HG03521 (cell line): ENCODE data around the gene UBTD1.
"Not testable (repeated sequence)": the region's sequence is repeated elsewhere in the genome, so short reads cannot be mapped to it uniquely, and the experiment has no call there.

ENCODE experiments used
- ATAC-seq: cut with Tn5 transposase; IDR thresholded peaks from one replicate; pipeline ENCODE4 v1.9.1; 2021; ENCODE audit warnings: mild to moderate bottlenecking, moderate library complexity; ENCODE audit not compliant: unreplicated experiment

Gene UBTD1

GRCh38 chr10:97498841-97499560 is at the start of gene UBTD1:
UBTD1 (plus strand) TSS chr10:97498924; CDS start chr10:97499204, 280 bp downstream.
- ATAC-seq, result no peak

DNA sequence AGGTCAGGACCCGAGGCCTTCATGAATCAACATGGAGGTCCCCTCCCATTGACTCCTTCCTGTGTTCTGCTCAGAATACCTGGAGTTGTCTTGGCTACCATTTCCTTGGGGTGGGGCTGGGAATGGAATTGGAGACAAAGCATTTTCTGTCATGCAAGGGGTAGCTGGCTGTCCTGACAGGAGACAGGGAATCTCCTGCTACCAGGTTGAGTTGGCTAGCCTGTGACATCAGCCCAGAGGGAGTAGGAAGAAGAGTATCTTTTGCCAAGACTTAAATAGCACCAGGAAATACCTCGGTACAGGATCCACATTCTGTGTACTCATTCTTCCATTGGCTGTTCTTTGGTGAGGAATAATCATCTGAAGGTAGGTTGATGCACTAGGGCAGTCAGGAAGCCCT is 47.9 kb upstream of the UBTD1 start:
- ATAC-seq, result no peak

DNA sequence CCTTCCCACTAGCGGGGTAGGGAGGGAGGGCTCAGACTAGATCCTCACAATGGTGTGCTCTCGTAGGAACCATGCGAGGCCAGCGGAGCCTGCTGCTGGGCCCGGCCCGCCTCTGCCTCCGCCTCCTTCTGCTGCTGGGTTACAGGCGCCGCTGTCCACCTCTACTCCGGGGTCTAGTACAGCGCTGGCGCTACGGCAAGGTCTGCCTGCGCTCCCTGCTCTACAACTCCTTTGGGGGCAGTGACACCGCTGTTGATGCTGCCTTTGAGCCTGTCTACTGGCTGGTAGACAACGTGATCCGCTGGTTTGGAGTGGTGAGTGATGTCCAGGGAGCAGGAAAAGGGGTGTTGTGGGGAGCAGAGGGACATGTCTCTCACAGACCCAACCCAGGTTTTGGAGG is 47.1 kb upstream of the UBTD1 start:
- ATAC-seq, result no peak

DNA sequence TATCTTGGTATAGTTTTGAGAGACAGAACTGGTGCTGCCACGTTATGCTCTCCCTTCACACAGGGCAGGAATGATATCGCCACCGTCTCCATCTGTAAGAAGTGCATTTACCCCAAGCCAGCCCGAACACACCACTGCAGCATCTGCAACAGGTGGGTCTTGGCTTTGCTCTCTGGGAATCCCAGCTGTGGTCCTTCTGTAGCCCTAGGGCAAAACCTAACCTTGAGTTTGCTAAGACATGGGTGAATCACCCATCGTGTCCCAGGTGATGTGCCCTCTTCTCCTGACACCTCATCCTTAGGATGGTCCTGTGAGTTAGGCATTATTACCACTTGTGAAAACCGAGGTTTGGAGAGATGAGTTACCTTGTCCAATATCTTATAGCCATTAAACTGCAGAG is 46.4 kb upstream of the UBTD1 start:
- ATAC-seq, result no peak

DNA sequence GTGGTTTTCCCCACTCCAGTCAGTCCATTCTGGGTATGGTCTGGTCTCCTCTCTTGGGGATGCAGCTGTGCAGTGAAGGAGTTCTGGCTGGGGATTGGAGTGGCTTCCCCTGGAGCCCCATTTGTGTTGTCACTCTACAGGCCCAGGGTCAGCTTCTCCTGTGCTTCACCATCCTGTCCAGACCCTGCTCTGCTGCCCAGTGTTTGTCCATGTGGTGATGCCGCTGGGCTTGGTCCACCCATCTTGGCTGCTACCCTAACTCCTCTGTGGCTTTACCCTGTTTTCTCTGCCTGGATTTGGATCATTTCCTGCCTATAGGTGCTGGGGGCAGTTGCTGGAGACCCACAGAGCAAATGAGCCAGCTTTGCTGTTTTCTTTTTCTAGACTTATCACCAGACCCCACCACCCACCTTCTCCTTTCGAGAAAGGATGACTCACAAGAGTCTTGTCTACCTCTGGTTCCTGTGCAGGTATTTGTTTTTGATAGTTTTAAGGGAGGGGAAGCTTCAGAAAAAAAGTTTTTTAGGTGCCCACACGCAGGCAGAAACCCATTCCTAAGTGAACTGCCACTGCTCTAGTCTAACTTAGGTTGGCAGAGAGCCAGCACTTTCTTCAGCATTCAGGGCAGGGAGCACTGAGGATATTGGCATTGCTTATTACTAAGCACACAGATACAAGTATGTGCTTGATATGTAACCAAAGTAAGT is 44.2 kb upstream of the UBTD1 start:
- ATAC-seq, result no peak

GRCh38 chr10:97456034-97456685 is 42.6 kb upstream of the UBTD1 start:
- no peak for ATAC-seq

DNA sequence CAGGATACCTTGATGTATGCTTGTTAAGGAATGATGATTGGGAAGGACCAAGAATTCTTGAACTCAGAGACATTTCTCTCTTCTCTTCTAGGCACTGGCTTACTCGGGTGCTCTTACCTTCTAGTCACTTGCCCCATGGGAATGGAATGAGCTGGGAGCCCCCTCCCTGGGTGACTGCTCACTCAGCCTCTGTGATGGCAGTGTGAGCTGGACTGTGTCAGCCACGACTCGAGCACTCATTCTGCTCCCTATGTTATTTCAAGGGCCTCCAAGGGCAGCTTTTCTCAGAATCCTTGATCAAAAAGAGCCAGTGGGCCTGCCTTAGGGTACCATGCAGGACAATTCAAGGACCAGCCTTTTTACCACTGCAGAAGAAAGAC is 42.0 kb upstream of the UBTD1 start:
- no peak for ATAC-seq

DNA sequence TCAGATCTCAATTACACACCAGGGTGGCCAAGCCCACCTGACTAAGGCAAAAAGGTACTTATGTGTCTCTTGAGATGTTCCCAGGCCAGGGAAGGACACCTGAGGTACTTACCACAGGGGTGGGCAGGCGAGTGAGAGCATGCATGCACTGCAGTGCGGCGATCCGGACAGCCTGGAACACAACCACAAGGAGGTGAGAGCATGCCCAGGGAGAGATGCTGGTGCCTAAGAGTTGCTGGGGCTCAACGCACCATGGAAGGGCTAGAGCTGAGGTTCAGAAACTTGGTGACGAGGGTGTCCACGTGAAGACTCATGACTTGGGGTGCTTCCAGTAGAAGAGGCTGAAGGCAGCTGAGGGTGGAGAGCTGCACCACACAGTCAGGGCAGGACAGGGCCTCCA is 39.6 kb upstream of the UBTD1 start:
- no peak for ATAC-seq

DNA sequence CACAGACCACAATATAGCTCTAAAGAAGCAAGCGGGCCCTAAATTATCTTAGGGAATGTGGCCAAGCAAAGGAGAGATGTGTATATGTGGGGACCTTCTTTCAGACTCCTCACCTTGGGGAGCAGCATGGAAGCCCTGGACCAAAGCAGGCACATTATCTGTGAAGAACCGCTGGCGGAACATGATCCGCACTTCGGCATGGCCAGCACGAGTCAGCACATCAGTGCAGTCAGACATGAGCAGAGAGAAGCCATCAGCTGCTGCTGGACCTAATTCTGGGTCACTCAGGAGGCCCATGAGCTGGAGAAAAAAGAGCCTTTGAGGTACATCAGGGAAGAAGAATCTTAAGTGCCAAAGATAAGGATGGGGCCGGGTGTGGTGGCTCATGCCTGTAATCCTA is 38.8 kb upstream of the UBTD1 start:
- no peak for ATAC-seq

DNA sequence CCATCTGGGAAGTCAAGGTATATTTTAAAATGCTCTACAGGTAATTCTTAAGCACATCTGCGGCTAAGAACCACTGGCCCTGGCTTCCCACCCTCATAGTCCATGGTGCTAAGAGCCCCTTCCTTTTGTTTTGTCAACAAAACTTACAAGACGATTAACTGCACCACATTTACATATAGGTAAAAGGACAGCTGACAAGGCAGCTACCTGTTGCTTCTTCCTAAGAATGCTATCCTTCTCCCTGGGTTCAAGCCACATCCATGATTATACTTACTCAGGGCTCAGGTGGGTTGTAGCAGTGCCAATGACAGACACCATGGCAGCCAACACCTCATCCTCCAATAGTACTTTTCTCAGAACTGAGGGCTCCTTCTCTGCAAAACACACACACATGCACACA is 36.4 kb upstream of the UBTD1 start:
- ATAC-seq, result no peak

DNA sequence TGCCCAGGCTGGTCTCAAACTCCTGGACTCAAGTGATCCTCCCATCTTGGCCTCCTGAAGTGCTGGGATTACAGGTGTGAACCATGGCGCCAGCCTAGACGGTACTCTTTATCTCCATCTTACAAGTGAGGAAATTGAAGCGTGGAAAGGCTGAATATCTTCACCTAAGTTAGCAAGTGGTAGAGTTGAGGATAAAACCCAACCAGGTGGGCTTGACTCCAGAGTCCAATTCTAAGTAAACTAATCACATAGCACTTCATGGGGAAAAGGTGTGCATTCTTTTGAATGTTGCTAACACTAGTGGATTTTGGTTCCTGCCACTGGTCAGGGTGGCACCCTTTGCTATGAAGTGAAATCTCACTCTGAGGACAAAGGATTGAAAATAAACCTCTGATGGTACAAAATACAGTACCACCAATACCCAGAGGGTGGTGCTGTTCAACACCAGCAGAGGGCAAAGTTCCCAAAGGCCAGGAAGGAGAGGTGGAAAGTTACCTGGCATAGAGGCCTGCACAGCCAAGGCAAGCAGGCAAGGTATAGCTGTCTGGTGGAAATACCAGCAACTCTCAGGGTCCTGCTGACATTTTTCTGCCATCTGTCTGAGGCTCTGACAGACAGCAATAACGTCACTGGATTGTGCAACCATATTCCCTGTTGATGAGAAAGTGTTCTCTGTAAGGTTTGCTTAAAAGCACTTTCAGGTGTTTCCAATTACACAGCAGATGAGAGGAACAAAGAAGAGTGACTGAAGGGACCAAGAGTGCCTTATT is 35.2 kb upstream of the UBTD1 start:
- ATAC-seq, result no peak

DNA sequence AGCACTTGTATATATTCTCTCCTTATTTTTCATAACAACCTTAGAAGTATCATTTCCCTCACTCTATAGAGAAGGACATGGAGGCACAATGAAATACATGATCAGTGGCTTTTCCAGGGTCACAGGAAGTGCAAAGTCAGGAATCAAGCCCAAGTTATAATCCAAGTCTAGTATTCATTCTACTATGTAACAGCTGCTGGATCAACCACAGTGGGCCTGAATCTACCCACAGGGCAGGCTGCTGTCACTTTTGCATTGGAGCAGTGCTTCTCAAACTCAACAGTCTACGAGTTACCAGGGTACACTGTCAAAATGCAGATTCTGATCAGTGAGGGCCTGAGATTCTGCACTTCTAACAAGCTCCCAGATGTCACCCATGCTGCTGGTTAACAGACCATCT is 34.5 kb upstream of the UBTD1 start:
- no peak for ATAC-seq

DNA sequence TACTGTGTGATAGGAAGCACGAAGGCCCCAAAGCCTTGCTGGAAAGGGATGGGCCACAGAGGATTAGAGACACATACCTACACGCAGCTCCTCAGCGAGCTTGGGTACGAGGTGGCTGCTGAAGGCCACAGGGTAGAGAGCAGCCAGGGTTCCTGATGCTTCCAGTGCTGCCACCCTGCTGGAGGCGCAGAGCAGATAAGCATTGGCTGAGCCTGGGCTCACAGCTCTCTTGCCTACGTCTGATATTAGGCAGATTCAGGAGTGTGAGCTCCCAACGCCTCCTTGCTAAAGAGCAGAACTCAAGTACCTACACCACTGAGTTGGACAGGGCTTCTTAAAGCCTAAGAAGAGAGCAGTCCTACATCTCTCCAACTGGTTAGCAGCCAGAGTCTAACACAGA is 32.7 kb upstream of the UBTD1 start:
- no peak for ATAC-seq

- ATAC-seq, result no peak
Measured at GRCh38 chr10:97466755-97467154, 32.0 kb upstream of the UBTD1 start.

DNA sequence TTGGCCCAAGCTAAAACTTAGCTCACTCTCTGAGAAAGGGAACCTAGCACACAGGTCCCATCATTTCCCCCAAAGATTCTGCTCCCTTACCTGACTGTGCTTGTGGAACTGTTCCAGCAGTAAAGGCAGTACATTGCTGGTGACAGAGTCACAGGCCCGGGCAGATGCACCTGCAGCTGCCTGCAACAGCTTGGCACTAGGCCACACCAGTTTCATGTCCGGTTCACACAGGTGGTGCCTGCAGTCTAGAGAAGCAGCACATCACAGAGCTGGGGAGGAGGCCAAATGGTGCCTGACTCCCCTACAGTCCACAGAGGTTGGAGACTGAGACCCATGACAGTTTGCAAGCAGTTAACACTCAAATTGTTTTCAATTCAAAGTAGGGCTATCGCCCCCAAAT is 30.6 kb upstream of the UBTD1 start:
- ATAC-seq, result no peak

DNA sequence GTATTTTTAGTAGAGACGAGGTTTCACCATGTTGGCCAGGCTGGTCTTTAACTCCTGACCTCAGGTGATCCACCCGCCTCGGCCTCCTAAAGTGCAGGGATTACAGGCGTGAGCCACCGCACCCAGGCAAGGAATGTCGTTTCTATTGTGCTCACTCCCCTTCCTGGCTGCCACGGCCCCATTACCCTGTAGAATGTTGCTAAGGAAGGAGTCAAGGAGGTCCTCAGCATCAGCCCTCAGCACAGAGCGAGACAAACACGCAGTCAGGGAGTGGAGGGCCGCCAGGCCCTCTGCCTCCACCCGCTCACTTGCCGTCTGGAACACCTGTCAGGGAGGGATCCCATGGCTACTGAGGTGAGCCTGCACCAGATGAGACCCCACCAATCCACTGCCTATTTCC is 29.9 kb upstream of the UBTD1 start:
- ATAC-seq, result not testable (repeated sequence)

DNA sequence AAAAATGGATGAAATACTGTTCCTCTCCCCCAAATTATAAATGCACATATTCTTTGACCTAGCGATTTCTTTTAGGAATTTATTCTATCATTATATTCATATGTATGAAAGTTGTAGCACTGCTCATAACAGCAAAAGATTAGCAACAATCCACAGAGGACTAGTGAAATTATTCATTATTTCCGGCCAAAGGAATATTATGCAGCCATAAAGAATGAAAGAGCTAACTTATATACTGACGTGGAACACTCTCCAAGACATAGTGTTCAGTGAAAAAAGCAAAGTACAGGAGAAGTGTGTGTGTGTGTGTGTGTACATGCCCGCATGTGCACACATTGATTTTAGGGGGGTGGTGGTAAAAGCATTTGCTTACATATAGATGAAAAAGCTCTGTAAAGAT is 23.8 kb upstream of the UBTD1 start:
- no peak for ATAC-seq

DNA sequence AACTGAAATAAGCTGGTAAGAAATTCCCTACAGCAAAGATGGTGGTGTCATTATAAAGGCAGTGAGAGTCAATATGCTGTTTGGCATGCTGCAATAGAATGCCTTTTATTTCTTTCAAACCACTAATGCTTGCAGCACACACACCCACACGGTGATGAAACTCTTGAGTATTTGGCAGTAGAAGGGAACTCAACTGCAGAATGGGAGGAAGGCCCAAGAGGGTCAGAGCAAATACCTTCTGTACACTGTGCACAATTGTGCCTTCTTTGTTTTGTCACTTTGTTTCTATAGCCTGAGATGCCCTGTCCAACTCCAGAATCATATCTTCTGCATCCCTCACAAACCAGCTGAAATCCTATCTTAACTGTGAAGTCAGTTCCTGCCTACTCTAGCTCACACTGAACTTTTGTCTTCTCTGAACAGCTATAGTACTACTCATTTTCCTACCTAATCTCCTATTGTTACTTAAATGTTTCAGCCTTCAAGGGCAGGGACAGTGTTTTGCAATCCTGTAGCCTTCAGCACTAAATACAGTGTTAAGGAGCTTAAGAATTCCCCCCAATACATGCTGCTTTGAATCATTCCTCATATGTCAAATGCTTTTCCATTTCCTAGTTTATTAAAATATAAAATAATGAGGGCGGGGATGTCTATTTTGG is 22.7 kb upstream of the UBTD1 start:
- no peak for ATAC-seq

DNA sequence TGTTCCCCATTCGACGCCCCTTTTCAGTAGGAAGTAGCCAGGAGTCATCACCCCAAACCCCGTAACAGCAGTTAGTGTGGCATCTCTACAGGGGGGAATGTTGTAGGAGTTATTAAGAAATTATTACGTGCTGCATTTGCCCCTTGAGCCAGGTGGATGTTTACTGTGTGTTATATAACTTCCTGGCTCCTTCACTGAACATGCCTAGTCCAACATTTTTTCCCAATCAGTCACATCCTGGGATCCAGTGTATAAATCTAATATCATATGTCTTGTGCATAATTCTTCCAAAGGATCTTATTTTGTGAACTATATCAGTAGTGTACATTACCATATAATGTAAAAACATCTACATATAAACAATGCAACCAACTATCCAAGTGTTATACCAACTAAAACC is 19.3 kb upstream of the UBTD1 start:
- ATAC-seq, result not testable (repeated sequence)

DNA sequence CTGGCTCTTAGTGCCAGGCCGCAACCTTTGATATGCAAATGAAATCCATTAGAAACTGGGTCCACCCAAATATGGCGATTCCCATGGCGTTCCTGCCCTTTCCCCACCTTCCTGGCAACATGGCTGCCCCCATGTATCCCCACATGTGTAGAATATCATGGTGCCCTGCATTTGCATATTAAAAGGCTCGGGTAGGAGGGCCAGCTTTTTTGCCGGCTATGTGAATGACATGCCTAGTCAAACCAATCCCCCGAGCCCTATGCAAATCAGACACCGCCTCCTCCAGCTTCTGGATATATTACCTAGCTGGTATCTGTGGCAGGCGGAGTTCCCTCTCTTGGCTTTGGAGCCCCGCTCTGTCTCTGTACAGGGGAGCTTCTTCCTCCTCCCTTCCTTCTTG is 18.8 kb upstream of the UBTD1 start:
- no peak for ATAC-seq

- no peak for ATAC-seq
Measured at GRCh38 chr10:97481071-97481470, 17.7 kb upstream of the UBTD1 start.
